Urinary bladder (tissue), 4 donors: ENCODE measurements around the gene MTCH2. TPM values are rescaled to one million over a fixed set of nuclear protein-coding genes. Genes with fewer than 3 reads are reported as not detected.

Source experiments
- DNase-seq: peaks from one replicate; pipeline ENCODE4 v3.0.0-alpha.2; 2015; ENCODE audit errors: extremely low spot score
- H3K27ac ChIP-seq: one replicate; pipeline ENCODE4 v1.5.1; 2013; ENCODE audit warnings: low read depth, mild to moderate bottlenecking, moderate library complexity
- H3K36me3 ChIP-seq: one replicate; pipeline ENCODE4 v1.6.1; 2013; ENCODE audit warnings: mild to moderate bottlenecking, moderate library complexity; ENCODE audit not compliant: insufficient read depth
- H3K4me1 ChIP-seq: one replicate; pipeline ENCODE4 v1.6.1; 2013; ENCODE audit warnings: mild to moderate bottlenecking, moderate library complexity; ENCODE audit not compliant: insufficient read depth
- H3K4me3 ChIP-seq: one replicate; pipeline ENCODE4 v1.5.1; 2013; ENCODE audit warnings: low read depth, low read length
- WGBS: extraction: QIAGEN DNeasy Blood & Tissue Kit; methylation state at CpG from one replicate; pipeline ENCODE4 v1.1.7; 2013; 5-methylcytosine and 5-hydroxymethylcytosine counted together
- polyA plus RNA-seq: library from polyadenylated mRNA; stranded (reverse); fragments of 200-250 nt; gene quantifications from one replicate; pipeline ENCODE4 v1.2.3, GENCODE V29; 2013
- total RNA-seq: library from RNA; depleted of rRNA; stranded (reverse); fragments of >200 nt; gene quantifications from one replicate; pipeline ENCODE4 v1.2.3, GENCODE V29; 2014
- donor health status: healthy with polysubstance abuse.
- donor health status: healthy.

Gene MTCH2
- total and polyA plus RNA-seq, 2 donors: 47.6 to 49.5 TPM

- Histone ChIP-seq H3K4me1 (no peaks in the 10 kb centered on the region), H3K27ac (no peak overlapping the region), H3K36me3 (no peaks in the 10 kb centered on the region), H3K4me3 (no peak overlapping the region)
- 75% methylated on average over 2 of the region's 2 CpGs for WGBS
- no peak for DNase-seq
Measured at GRCh38 chr11:47592970-47593369, 49.4 kb downstream of the MTCH2 start.

GRCh38 chr11:47592251-47592650 is 50.1 kb downstream of the MTCH2 start:
- Histone ChIP-seq H3K27ac (no peak overlapping the region), H3K4me3 (no peak overlapping the region), H3K36me3 (no peaks in the 10 kb centered on the region), H3K4me1 (no peaks in the 10 kb centered on the region)
- no peak for DNase-seq
- 59% methylated on average over 4 of the region's 4 CpGs for WGBS

- Histone ChIP-seq H3K4me3 (no peak overlapping the region), H3K4me1 (no peaks in the 10 kb centered on the region), H3K36me3 (no peaks in the 10 kb centered on the region), H3K27ac (no peak overlapping the region)
- DNase-seq: no peak
- WGBS: 55% methylated on average over 7 of the region's 7 CpGs
Measured at GRCh38 chr11:47591764-47592163, 50.6 kb downstream of the MTCH2 start.

- no peaks in the 10 kb centered on the region for H3K4me1 ChIP-seq
- no peak overlapping the region for H3K27ac ChIP-seq
- DNase-seq: no peak
- WGBS: 32% methylated on average over 122 of the region's 122 CpGs
- no peaks in the 10 kb centered on the region for H3K36me3 ChIP-seq
- H3K4me3 ChIP-seq: peak overlapping the region; percentile 35
Measured at GRCh38 chr11:47589977-47590861, 52.1 kb downstream of the MTCH2 start.

- WGBS: 28% methylated on average over 51 of the region's 51 CpGs
- Histone ChIP-seq H3K4me1 (no peaks in the 10 kb centered on the region), H3K4me3 (peak overlapping the region; percentile 35), H3K36me3 (no peaks in the 10 kb centered on the region), H3K27ac (no peak overlapping the region)
- DNase-seq: no peak
Measured at GRCh38 chr11:47589584-47589976, 52.8 kb downstream of the MTCH2 start.

GRCh38 chr11:47589118-47589517 is 53.2 kb downstream of the MTCH2 start:
- Histone ChIP-seq H3K36me3 (no peaks in the 10 kb centered on the region), H3K4me1 (no peaks in the 10 kb centered on the region), H3K27ac (no peak overlapping the region), H3K4me3 (peak overlapping the region; percentile 35)
- WGBS: 76% methylated on average over 11 of the region's 11 CpGs
- DNase-seq: no peak

- Histone ChIP-seq H3K27ac (no peak overlapping the region), H3K4me1 (no peaks in the 10 kb centered on the region), H3K4me3 (no peak overlapping the region), H3K36me3 (no peaks in the 10 kb centered on the region)
- DNase-seq: no peak
- WGBS: 72% methylated on average over 14 of the region's 14 CpGs
Measured at GRCh38 chr11:47587723-47588326, 54.5 kb downstream of the MTCH2 start.

GRCh38 chr11:47587039-47587716 is 55.2 kb downstream of the MTCH2 start:
- H3K36me3 ChIP-seq: no peaks in the 10 kb centered on the region
- WGBS: 72% methylated on average over 6 of the region's 6 CpGs
- no peak overlapping the region for H3K27ac ChIP-seq
- H3K4me1 ChIP-seq: no peaks in the 10 kb centered on the region
- H3K4me3 ChIP-seq: no peak overlapping the region
- DNase-seq: no peak

- no peaks in the 10 kb centered on the region for H3K36me3 ChIP-seq
- no peak within 1 kb of the TSS for H3K27ac ChIP-seq
- H3K4me1 ChIP-seq: no peaks in the 10 kb centered on the region
- 71% methylated on average over 12 of the region's 12 CpGs for WGBS
- H3K4me3 ChIP-seq: no peak within 1 kb of the TSS
- no peak for DNase-seq
Measured at GRCh38 chr11:47586098-47586855, 56.1 kb downstream of the MTCH2 start, which contains the start of gene FAM180B. Gene FAM180B (plus strand): TSS chr11:47586678. CDS start chr11:47586769, 91 bp downstream.

- no peak for DNase-seq
- Histone ChIP-seq H3K4me3 (no peak overlapping the region), H3K27ac (no peak overlapping the region), H3K36me3 (no peaks in the 10 kb centered on the region), H3K4me1 (no peaks in the 10 kb centered on the region)
- WGBS: 83% methylated on average over 5 of the region's 5 CpGs
Measured at GRCh38 chr11:47583844-47584243, 58.5 kb downstream of the MTCH2 start.

- peak; percentile 85 for DNase-seq
- peak within 1 kb of the TSS; percentile 81 for H3K27ac ChIP-seq
- H3K4me3 ChIP-seq: peak within 1 kb of the TSS; percentile 88
- H3K4me1 ChIP-seq: no peaks in the 10 kb centered on the region
- WGBS: under 1% methylated on average over 72 of the region's 72 CpGs
- H3K36me3 ChIP-seq: no peaks in the 10 kb centered on the region
Measured at GRCh38 chr11:47578524-47579494, 63.5 kb downstream of the MTCH2 start, which contains the start of the genes KBTBD4 and NDUFS3. Gene KBTBD4 (minus strand): TSS chr11:47578970. CDS start chr11:47578951, 19 bp downstream. Gene NDUFS3 (plus strand): TSS chr11:47579074. CDS start chr11:47579092, 18 bp downstream.

GRCh38 chr11:47577460-47578041 is 64.8 kb downstream of the MTCH2 start:
- no peak for DNase-seq
- WGBS: 41% methylated on average over 13 of the region's 13 CpGs
- H3K27ac ChIP-seq: no peak overlapping the region
- H3K4me3 ChIP-seq: no peak overlapping the region
- H3K4me1 ChIP-seq: no peaks in the 10 kb centered on the region
- H3K36me3 ChIP-seq: peaks cover 1% of the 10 kb centered on the region
